HUDEP-2 (cell line): ENCODE data around the gene GBX1.

Experiments
- DNase-seq, 76 experiments: peaks; one replicate each; lab custom pipeline; 2025; ENCODE audit not compliant: unreplicated experiment in 76 of 76; lab: John Stamatoyannopoulos, UW

The GBX1 gene

GRCh38 chr7:151141855-151142685, 25.4 kb downstream of the GBX1 start:
- DNase-seq: no peak

GRCh38 chr7:151141311-151141854, 26.1 kb downstream of the GBX1 start:
- DNase-seq: no peak

GRCh38 chr7:151140826-151141225, 26.7 kb downstream of the GBX1 start:
- DNase-seq: no peak

GRCh38 chr7:151139791-151140190, 27.7 kb downstream of the GBX1 start:
- DNase-seq: no peak

- no peak for DNase-seq
These were observed 28.3 kb downstream of the GBX1 start for GRCh38 chr7:151139071-151139790.

GRCh38 chr7:151138153-151138851, 29.2 kb downstream of the GBX1 start:
- DNase-seq: no peak

- DNase-seq: no peak
These were observed 29.7 kb downstream of the GBX1 start for GRCh38 chr7:151137791-151138152.

GRCh38 chr7:151137076-151137675, 30.3 kb downstream of the GBX1 start:
- no peak for DNase-seq

- DNase-seq: no peak
These were observed 31.3 kb downstream of the GBX1 start for GRCh38 chr7:151135866-151136843.

- no peak for DNase-seq
These were observed 32.0 kb downstream of the GBX1 start for GRCh38 chr7:151135525-151135845.

- DNase-seq: no peak
These were observed 32.6 kb downstream of the GBX1 start for GRCh38 chr7:151134743-151135524.

- no peak for DNase-seq
These were observed 33.3 kb downstream of the GBX1 start for GRCh38 chr7:151133986-151134742.

- DNase-seq: no peak
These were observed 34.1 kb downstream of the GBX1 start for GRCh38 chr7:151133266-151133985.

- no peak for DNase-seq
These were observed 34.9 kb downstream of the GBX1 start for GRCh38 chr7:151132461-151133205.

GRCh38 chr7:151131592-151132293, 35.8 kb downstream of the GBX1 start:
- no peak for DNase-seq

GRCh38 chr7:151131224-151131591, 36.3 kb downstream of the GBX1 start:
- DNase-seq: no peak
